PC-9 (cell line): ENCODE measurements around the gene SEMA6D. TPM values are rescaled to one million over a fixed set of nuclear protein-coding genes. Genes with fewer than 3 reads are reported as not detected.

ENCODE experiments used
- Bru-seq: library from RNA; stranded (reverse); fragments of 400-500 nt; gene quantifications from one replicate; lab custom pipeline; 2021; lab: Mats Ljungman, UMichigan
- BruChase-seq, 2 experiments: library from RNA; stranded (reverse); fragments of 400-500 nt; gene quantifications; one replicate each; lab custom pipeline; 2021; lab: Mats Ljungman, UMichigan
- BruUV-seq: library from RNA; stranded (reverse); fragments of 400-500 nt; replicated peaks from 2 replicates; lab custom pipeline; 2021; lab: Mats Ljungman, UMichigan
- CTCF ChIA-PET: fragments of 300-600 bp; sonication (Branson Sonifier 250); formaldehyde crosslinking; loops from one replicate; lab custom pipeline; 2022; ENCODE audit warnings: antibody characterized with exemption; lab: Charles Lee
- POLR2A ChIA-PET: fragments of 300-600 bp; sonication (Branson Sonifier 250); formaldehyde crosslinking; loops from one replicate; lab custom pipeline; 2022; ENCODE audit warnings: antibody characterized with exemption; ENCODE audit not compliant: unreplicated experiment; lab: Charles Lee
- DNase-seq, 2 experiments: peaks; one replicate each; pipeline versions ENCODE4 v3.0.0 to v3.0.0-alpha.2; 2015 to 2022; ENCODE audit warnings: mixed read lengths in 1 of 2
- H2AFZ ChIP-seq: fragments of 200-600 bp; sonication (generic); 2 replicates; pipeline ENCODE4 v1.8.1; 2017; ENCODE audit warnings: antibody characterized with exemption
- H3F3A ChIP-seq: fragments of 200-600 bp; sonication (generic); 2 replicates; pipeline ENCODE4 v1.8.1; 2017; ENCODE audit warnings: antibody characterized with exemption, mild to moderate bottlenecking, low read depth; ENCODE audit not compliant: insufficient read depth
- H3K27ac ChIP-seq: fragments of 200-600 bp; sonication (generic); 2 replicates; pipeline ENCODE4 v1.6.1; 2016; ENCODE audit warnings: mixed run types
- H3K27me3 ChIP-seq: fragments of 200-600 bp; sonication (generic); 2 replicates; pipeline ENCODE4 v1.6.1; 2016; ENCODE audit warnings: low read depth, mixed run types; ENCODE audit not compliant: insufficient read depth
- H3K36me3 ChIP-seq: fragments of 200-600 bp; sonication (generic); 2 replicates; pipeline ENCODE4 v1.6.1; 2016; ENCODE audit warnings: low read depth, mixed run types
- H3K4me1 ChIP-seq: fragments of 200-600 bp; sonication (generic); replicated peaks from 2 replicates; pipeline ENCODE4 v1.6.1; 2016; ENCODE audit warnings: mixed run types; ENCODE audit not compliant: insufficient read depth
- H3K4me2 ChIP-seq: fragments of 200-600 bp; sonication (generic); 2 replicates; pipeline ENCODE4 v1.6.1; 2017; ENCODE audit warnings: mixed run types
- H3K4me3 ChIP-seq: fragments of 200-600 bp; sonication (generic); 2 replicates; pipeline ENCODE4 v1.6.1; 2016; ENCODE audit warnings: mixed run types
- H3K79me2 ChIP-seq: fragments of 200-600 bp; sonication (generic); 2 replicates; pipeline ENCODE4 v1.6.1; 2017; ENCODE audit warnings: low read depth, mixed run types
- H3K9me2 ChIP-seq: fragments of 200-600 bp; sonication (generic); 2 replicates; pipeline ENCODE4 v1.8.1; 2017; ENCODE audit warnings: mild to moderate bottlenecking; ENCODE audit not compliant: insufficient read depth
- H3K9me3 ChIP-seq: fragments of 200-600 bp; sonication (generic); 2 replicates; pipeline ENCODE4 v1.8.1; 2016; ENCODE audit warnings: low read depth; ENCODE audit not compliant: insufficient read depth
- H4K20me1 ChIP-seq: fragments of 200-600 bp; sonication (generic); 2 replicates; pipeline ENCODE4 v1.8.1; 2017; ENCODE audit not compliant: insufficient read depth
- CTCF ChIP-seq: fragments of 200-600 bp; sonication (generic); conservative IDR thresholded peaks from 2 replicates; pipeline ENCODE4 v1.6.1; 2017; ENCODE audit warnings: mixed run types, antibody characterized with exemption, mild to moderate bottlenecking, moderate library complexity
- EZH2 ChIP-seq: fragments of 200-600 bp; sonication (generic); IDR thresholded peaks from 2 replicates; pipeline ENCODE4 v1.8.0; 2017; ENCODE audit warnings: antibody characterized with exemption, low read depth
- intact Hi-C: fragments of 100-400 bp; cut with micrococcal nuclease; formaldehyde crosslinking; loops from one replicate; pipeline ENCODE4 v1.10.0; 2022; ENCODE audit not compliant: unreplicated experiment
- long read RNA-seq: library from polyadenylated mRNA; stranded (forward); transcript quantifications from one replicate; pipeline ENCODE4 v2.0.0, GENCODE V29; 2022
- total RNA-seq: library from RNA; stranded (reverse); gene quantifications from 2 replicates; pipeline ENCODE4 v1.2.3, GENCODE V29; 2021

The SEMA6D gene
- total RNA-seq (not detected in 2 replicates), Bru-seq, nascent RNA (percentile 0 among the genes with signal in this experiment), BruChase-seq, experiment 1, labeled RNA remaining after a 2-hour chase (percentile 0 among the genes with signal in this experiment), BruChase-seq, experiment 2, labeled RNA remaining after a 6-hour chase (percentile 0 among the genes with signal in this experiment)
- long read RNA-seq = 0 reads

GRCh38 chr15:47717036-47717612 is at the start of gene SEMA6D:
Gene SEMA6D, plus strand, starts transcription at chr15:47717505. Its CDS starts 42,294 bp downstream, at chr15:47759799.
- Histone ChIP-seq H3K4me2 (no peak within 1 kb of the TSS), H3K4me1 (no peaks in the 10 kb centered on the region), H3K9me2 (no peaks in the 10 kb centered on the region), H3K27ac (no peak within 1 kb of the TSS), H3K9me3 (no peaks in the 10 kb centered on the region), H3K79me2 (no peaks in the 10 kb centered on the region), H3K27me3 (peaks cover 12% of the 10 kb centered on the region), H3F3A (no peaks in the 10 kb centered on the region), H3K4me3 (no peak within 1 kb of the TSS), H4K20me1 (no peaks in the 10 kb centered on the region), H3K36me3 (no peaks in the 10 kb centered on the region), H2AFZ (no peak within 1 kb of the TSS)
- ChIA-PET POLR2A (no interaction called here), CTCF (no interaction called here)
- TF ChIP-seq CTCF = no peak
- no peak for TF ChIP-seq EZH2
- no TSS peak for BruUV-seq
- no peak for DNase-seq
- intact Hi-C loops = no loop called here

GRCh38 chr15:47669221-47669620 is 48.1 kb upstream of the SEMA6D start:
- Histone ChIP-seq H3K9me2 (no peaks in the 10 kb centered on the region), H3K27me3 (no peaks in the 10 kb centered on the region), H3K79me2 (no peaks in the 10 kb centered on the region), H3K36me3 (no peaks in the 10 kb centered on the region), H3K9me3 (no peaks in the 10 kb centered on the region), H2AFZ (no peak overlapping the region), H3K27ac (no peak overlapping the region), H3K4me1 (no peaks in the 10 kb centered on the region), H4K20me1 (no peaks in the 10 kb centered on the region), H3K4me3 (no peak overlapping the region), H3F3A (no peaks in the 10 kb centered on the region), H3K4me2 (no peak overlapping the region)
- intact Hi-C loops = no loop called here
- no peak for DNase-seq
- TF ChIP-seq CTCF (no peak), EZH2 (no peak)
- no TSS peak for BruUV-seq
- ChIA-PET POLR2A (no interaction called here), CTCF (no interaction called here)

- Histone ChIP-seq H3K9me3 (no peaks in the 10 kb centered on the region), H4K20me1 (no peaks in the 10 kb centered on the region), H2AFZ (no peak overlapping the region), H3F3A (no peaks in the 10 kb centered on the region), H3K79me2 (no peaks in the 10 kb centered on the region), H3K36me3 (no peaks in the 10 kb centered on the region), H3K27ac (no peak overlapping the region), H3K27me3 (no peaks in the 10 kb centered on the region), H3K4me3 (no peak overlapping the region), H3K9me2 (no peaks in the 10 kb centered on the region), H3K4me1 (no peaks in the 10 kb centered on the region), H3K4me2 (no peak overlapping the region)
- no TSS peak for BruUV-seq
- ChIA-PET POLR2A (no interaction called here), CTCF (no interaction called here)
- intact Hi-C loops = no loop called here
- no peak for DNase-seq
- TF ChIP-seq EZH2 = no peak
- no peak for TF ChIP-seq CTCF
Observed at GRCh38 chr15:47670365-47670764, 46.9 kb upstream of the SEMA6D start.
